Measurements from ENCODE around the gene KDM4B.

DNA sequence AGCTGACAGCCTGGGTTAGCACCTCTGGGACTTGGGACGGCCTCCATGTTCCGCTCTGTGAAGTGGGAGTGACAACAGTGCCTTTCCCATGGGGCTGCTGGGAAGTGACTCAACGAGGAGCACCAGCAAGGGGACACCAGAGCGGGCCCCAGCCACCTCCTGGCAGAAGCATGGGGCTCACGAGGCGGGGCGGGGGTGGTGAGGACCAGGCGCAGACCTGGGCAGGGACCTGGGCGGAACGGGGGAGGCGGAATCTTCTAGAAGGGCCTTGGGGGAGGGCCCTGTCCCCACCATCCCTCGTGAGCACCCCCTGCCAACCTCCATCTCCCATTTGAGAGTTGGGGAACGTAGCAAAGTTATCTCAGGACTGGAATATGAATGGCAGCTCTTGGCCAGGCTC is 37.9 kb downstream of the KDM4B start:
- TF ChIP-seq POLR2A (IDR thresholded peaks at IDR 0.05), result no peak
- TF ChIP-seq, protein P1, sequence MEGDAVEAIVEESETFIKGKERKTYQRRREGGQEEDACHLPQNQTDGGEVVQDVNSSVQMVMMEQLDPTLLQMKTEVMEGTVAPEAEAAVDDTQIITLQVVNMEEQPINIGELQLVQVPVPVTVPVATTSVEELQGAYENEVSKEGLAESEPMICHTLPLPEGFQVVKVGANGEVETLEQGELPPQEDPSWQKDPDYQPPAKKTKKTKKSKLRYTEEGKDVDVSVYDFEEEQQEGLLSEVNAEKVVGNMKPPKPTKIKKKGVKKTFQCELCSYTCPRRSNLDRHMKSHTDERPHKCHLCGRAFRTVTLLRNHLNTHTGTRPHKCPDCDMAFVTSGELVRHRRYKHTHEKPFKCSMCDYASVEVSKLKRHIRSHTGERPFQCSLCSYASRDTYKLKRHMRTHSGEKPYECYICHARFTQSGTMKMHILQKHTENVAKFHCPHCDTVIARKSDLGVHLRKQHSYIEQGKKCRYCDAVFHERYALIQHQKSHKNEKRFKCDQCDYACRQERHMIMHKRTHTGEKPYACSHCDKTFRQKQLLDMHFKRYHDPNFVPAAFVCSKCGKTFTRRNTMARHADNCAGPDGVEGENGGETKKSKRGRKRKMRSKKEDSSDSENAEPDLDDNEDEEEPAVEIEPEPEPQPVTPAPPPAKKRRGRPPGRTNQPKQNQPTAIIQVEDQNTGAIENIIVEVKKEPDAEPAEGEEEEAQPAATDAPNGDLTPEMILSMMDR (IDR thresholded peaks at IDR 0.05), result no peak

All from Peyer's patch (tissue), 4 donors.